H1 (cell line): ENCODE data around the gene NAIF1. TPM values are rescaled to one million over a fixed set of nuclear protein-coding genes. Genes with fewer than 3 reads are reported as not detected.

Experiments used
- KDM4A ChIP-seq: IDR thresholded peaks from one replicate; pipeline ENCODE4 v1.7.1; 2012; ENCODE audit warnings: low read depth, mild to moderate bottlenecking, moderate library complexity, low read length, inconsistent platforms; ENCODE audit not compliant: severe bottlenecking
- RAD21 ChIP-seq, 2 experiments: IDR thresholded peaks in 1 of 2; conservative IDR thresholded peaks in 1 of 2; 2 replicates each; pipeline ENCODE4 v1.6.1; 2011; ENCODE audit warnings: low read depth in 2 of 2, low read length in 2 of 2, improper control_type of control experiment in 1 of 2, inconsistent platforms in 1 of 2, mild to moderate bottlenecking in 1 of 2, moderate library complexity in 1 of 2
- RNF2 ChIP-seq: fragments of 200-900, 300-1000 bp; sonication (generic); IDR thresholded peaks from 2 replicates; pipeline ENCODE4 v1.7.1; 2016; ENCODE audit warnings: borderline replicate concordance, low read depth, mild to moderate bottlenecking, antibody characterized with exemption, low read length; ENCODE audit not compliant: poor library complexity, severe bottlenecking; ENCODE audit errors: missing control alignments
- SIX5 ChIP-seq: IDR thresholded peaks from 2 replicates; pipeline ENCODE4 v1.6.1; 2011; ENCODE audit warnings: mild to moderate bottlenecking, low read depth, low read length
- ZNF274 ChIP-seq: IDR thresholded peaks from 2 replicates; pipeline ENCODE4 v1.7.0; 2012; ENCODE audit warnings: low read length, borderline replicate concordance; ENCODE audit errors: extremely low read depth
- polyA plus RNA-seq, 7 experiments: library from polyadenylated mRNA; depleted of rRNA in 3 of 7; stranded (reverse) in 5 of 7; unstranded in 2 of 7; fragments of >200 nt in 5 of 7; fragments of 200-250 nt in 2 of 7; gene quantifications; 1 replicate in 5 of 7; 2 replicates in 1 of 7; 4 replicates in 1 of 7; pipeline versions ENCODE4 v1.2.1 to v1.2.3, GENCODE V29; 2011 to 2013; ENCODE audit warnings: missing spikeins in 2 of 7, mixed read lengths in 2 of 7
- total RNA-seq: library from RNA; stranded (reverse); fragmentation: NEBNext Ultra II Directional; extraction: Animal tissue kit (Norgen Biotek cat#: 25700); gene quantifications from 2 replicates; pipeline ENCODE4 v1.2.1, GENCODE V29; 2021

NAIF1 gene
- total and polyA plus RNA-seq, 2 of the 8 experiments (the other 6 are each of a cell fraction or from before 2014, with no cell fraction given), result 8.7 to 9.0 TPM

GRCh38 chr9:128020692-128021091 lies 46.4 kb downstream of the NAIF1 start (continued):
- TF ChIP-seq RAD21 (IDR thresholded peaks at IDR 0.05 in 1 of 2, conservative IDR thresholded peaks at IDR 0.05 in 1 of 2; ENCODE audit: low read depth in 2 of 2, low read length in 2 of 2), result peak; percentile 29 to 50
- TF ChIP-seq RNF2, result no peak
- TF ChIP-seq KDM4A, result no peak
- TF ChIP-seq SIX5, result no peak
- no peak for TF ChIP-seq ZNF274
